Measurements from ENCODE around the gene FILIP1L. TPM values are rescaled to one million over a fixed set of nuclear protein-coding genes. Genes with fewer than 3 reads are reported as not detected.
"Not testable (repeated sequence)": the region's sequence is repeated elsewhere in the genome, so short reads cannot be mapped to it uniquely, and the experiment has no call there.

The FILIP1L gene
- total RNA-seq, 2 donors from 2014 or later = 77.0 to 86.6 TPM

DNA sequence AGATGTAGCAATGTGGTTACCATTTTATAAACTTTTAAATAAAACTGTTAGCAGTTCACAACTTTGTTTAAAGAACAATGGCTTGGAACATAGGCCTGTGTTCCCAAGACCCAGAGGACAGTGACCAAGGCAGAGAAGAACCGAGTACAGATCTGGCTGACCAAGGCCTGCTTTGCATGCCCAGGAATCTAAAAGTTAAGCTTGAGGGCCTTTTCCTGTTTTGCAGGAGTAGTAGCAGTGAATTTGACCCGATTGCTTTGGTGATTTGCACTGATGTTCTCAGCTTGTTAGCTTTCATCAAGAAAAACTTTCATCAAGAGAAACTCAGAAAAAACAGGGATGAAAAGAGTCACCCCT is 9.9 kb downstream of the FILIP1L start:
- DNase-seq (no peak), ATAC-seq (no peak)
- intact Hi-C loops (cut with DNase I) = no loop called here

DNA sequence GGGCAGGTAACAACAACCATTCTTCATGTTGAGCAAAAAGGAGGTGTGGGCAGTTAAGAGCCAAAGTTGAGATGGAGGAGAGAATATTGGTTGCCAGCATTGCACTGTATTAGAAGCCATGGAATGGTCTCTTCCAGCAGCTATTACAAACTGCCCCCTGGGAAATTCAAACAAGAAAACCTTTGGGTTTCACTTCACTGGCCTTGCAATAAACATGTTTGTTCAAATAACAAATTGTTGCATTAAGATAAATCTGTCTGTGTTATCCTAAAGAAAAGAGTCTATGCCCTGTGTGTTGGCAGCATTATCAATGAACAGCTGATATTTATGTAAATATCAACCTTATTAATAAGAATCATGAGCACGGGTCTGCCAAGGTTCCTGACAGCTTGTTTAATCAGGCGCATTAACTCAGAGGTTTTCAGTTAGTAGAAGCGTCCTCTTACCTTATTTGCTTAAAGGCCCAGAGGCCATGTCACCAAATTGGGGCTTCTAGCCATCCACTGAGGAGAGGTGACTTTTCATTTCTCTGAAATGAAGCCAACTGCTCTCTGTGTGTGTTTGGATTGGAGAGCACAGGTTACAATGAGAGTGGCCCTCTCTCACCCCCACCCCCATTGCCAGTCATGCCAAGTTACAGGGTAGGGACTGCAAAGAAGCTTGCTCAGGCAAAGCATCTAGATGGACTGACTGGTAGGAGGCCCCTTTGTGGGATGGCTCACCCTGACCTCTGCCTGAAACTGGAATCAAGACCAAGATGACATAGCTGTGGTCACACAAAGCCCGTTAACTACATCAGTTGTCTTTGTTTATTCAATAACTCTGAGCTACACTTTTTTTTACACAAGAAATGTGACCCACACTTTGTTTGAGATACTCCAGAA is 10.5 kb downstream of the FILIP1L start:
- intact Hi-C loops (cut with DNase I) = no loop called here
- DNase-seq (no peak), ATAC-seq (peak in 1 of 2 donors; percentile 26)

DNA sequence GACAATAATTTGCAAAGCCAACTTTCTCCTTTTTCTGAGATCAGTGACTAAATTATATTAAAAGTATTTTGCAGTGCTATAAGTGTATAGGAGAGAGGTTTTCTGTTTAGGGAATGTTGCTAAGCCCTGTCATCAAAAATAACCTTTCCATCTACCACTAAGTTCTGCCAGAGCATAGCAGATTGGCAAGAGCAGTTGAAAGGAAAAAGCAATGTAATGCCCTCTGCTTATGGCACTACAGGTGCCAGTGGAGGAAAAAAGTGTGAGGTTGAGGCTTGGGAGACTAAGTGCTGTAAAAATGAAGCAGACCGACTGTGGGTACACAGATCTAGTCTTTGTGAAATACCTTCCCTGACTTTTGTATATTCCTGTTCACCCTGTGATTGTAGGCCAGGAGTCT is 11.5 kb downstream of the FILIP1L start:
- intact Hi-C loops (cut with DNase I) = no loop called here
- ATAC-seq (no peak), DNase-seq (no peak)

DNA sequence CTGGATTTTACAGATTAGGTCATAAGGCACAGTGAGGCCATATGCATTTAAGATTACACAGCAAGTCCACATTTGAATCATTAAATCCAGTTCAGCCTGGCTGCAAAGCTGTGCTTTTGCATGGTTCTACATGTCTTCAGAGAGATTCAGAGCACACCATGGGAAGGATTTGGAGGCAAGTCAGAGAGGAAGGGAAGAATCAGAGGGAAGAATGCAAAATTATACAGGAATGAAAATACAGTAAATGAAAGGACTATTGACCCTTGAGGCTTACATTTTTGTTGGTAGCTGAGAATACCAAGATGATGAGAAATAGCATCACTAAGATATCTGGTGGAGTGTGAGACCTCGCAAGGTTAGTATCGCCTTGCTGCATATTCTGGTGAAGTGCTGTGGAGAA is 13.9 kb downstream of the FILIP1L start:
- intact Hi-C loops (cut with DNase I) = no loop called here
- no peak for ATAC-seq

DNA sequence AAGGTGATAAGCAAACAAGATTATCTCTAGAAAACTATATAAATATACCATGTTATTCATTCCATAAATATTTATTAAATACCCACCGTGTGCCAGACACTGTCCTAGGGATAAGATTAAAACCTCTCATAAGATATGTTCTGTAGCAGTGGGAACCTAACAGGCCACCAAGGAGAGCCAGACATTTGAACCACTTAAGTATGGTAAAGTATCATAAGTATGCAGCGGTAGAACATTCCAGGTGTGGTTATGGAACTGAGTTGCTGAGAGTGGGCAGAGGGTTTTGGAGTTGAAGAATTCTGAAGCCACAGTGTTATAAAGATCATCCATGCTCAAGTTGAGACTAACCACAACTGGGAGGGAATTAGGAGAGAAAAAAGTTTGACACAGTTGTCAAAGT is 14.7 kb downstream of the FILIP1L start:
- intact Hi-C loops (cut with DNase I) = no loop called here
- ATAC-seq = no peak
- DNase-seq = no peak

More for the DNA sequence above, 13.9 kb downstream of the FILIP1L start:
- DNase-seq = no peak

DNA sequence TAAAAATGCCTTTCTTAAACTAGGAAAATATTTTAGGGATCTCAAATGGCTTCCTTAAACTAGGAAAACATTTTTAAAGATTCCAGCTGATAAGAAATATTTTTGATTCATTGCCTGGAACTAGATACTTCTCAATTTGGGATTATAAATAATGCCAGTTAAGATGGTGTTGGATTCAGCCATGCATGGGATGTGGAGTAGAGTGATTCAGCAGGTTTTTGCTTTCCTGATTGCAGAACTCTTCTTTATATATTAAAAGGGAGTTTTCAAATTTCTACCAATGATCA is 15.6 kb downstream of the FILIP1L start:
- ATAC-seq (no peak), DNase-seq (no peak)
- intact Hi-C loops (cut with DNase I) = no loop called here

DNA sequence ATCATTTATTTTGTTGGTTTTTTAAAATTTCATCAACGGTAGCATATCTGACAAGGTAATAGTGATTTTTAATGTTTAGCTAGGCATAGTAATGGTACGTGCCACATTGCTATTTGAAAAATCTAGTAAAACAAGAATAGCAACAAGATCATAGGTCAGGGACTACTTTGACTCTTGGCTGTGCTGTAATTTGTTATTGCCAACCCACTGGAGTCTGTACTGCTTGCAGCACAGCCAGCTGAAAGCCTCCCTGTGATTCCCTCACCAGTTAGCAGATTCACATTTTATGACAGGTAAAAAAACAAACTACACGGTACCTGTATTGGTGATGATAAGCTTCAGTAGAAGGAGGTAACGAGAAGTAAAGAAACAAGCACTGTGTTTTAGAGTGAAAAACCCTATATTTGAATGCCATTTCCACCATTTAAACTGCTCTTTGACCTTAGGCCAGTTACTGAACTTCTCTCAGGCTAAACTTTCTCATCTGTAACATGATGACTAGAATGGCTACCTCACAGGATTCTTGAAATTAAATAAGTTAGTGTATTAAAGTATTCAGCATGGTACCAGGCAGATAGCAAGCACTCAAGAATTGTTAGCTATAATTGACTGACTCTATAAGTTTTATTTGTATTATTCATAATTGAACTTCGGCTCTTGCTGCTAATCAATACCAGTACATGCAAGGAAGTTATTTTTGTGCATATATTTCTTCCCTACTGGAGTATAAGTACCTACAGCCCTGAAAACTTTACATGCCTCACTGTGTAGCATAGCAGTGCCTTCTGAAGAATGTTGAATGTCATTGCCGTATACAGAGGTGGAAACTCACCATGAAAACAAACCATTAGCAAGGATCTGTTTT is 16.1 kb downstream of the FILIP1L start:
- intact Hi-C loops (cut with DNase I) = no loop called here
- no peak for DNase-seq
- ATAC-seq = peak; percentile 94 to 96

DNA sequence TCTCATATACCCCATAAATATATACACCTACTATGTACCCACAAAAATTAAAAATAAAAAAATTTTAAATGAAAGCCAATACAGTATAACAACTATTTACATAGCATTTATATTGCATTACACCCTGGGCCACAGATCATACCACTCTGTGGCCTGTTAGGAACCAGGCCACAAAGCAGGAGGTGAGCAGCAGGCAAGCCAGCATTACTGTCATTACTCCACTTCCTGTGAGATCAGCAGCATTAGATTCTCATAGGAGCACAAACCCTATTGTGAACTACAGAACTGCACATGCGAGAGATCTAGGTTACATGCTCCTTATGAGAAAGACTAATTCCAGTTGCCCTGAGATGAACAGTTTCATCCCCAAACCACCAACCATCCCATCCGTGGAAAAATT is 17.4 kb downstream of the FILIP1L start:
- intact Hi-C loops (cut with DNase I) = no loop called here
- ATAC-seq (no peak), DNase-seq (no peak)

DNA sequence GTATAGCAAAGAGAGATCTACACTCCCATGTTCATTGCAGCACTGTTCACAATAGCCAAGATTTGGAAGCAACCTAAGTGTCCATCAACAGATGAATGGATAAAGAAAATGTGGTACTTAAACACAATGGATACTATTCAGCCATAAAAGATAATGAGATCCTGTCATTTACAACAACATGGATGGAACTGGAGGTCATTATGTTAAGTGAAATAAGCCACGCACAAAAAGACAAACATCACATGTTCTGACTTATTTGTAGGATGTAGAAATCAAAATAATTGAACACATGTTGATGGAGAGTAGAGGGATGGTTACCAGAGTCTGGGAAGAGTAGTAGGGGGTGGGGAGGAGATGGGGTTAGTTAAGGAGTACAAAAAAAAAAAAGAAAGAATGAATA is 18.0 kb downstream of the FILIP1L start:
- DNase-seq; intact Hi-C loops (cut with DNase I); ATAC-seq: not testable (repeated sequence)

DNA sequence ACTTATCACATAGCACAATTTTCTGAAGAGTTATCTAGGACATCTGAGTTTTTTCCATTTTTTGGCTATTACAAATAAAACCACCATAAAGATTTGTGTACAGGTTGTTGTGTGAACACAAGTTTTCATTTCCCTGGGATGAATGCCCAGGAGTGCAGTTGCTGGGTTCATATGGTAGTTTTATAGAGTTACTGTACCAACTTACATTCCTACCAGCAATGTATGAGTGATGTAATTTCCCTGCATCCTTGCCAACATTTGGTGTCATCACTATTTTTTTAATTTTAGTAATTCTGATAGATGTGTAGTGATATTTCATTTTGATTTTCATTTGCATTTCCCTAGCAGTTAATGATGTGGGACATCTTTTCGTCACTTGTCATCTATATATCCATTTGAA is 20.5 kb downstream of the FILIP1L start:
- DNase-seq (no peak), ATAC-seq (no peak)
- intact Hi-C loops (cut with DNase I) = no loop called here

DNA sequence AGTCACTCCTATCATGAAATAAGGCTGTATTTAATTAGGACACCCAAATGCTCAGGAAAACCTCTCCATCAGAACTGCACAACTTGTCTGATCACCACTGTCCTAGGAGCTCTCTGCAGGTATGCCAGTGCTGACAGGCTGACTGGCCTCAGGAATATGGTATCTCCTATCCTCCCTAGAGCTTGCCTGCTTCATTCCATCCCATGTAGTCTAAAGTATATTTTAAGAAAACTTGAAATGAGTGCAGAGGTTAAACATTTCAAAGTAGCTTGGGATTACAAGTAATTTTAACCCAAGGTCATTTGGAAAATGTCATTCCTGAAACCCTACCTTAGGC is 23.7 kb downstream of the FILIP1L start:
- DNase-seq (no peak), ATAC-seq (peak in 1 of 2 donors; percentile 24)
- intact Hi-C loops (cut with DNase I) = no loop called here

DNA sequence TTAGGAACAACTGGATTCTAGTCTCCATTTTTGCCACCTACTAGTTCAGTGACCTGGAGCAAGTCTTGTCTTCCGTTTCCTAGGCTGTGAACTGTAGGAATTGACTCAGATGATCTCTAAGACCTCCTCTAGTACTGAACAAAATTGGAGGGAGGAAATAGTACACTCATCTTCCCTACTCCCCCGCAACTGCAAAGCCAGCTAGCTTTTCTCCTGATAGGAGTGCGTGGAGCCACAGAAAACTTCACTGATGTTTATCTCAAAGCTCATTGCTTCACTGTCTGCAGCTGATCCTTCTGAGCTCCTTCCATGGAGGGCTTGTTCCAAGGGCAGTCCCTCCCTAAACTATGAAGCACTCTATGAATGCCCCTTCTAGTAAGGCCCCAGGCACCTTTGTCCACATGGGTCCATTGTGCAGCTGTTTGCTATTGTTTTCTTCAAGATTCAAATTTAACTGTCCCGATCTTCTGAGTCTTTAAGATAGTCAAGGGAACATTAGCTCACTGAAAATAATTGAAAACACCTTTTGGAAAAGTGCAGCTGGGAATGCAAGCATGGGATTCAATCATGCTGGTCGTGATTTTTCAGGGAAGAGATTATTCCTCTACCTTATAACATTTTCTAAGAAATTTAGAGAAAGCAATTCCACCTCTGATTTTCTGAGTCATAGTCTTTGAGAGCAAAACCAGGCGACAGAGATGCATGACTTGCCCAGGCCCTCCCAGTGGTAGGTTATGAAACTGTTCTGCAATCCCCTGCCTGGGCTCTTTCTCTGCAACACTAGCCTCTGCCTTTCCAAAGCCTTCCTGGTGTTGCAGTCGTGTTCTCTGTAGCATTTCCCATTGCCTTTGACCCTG is 24.3 kb downstream of the FILIP1L start:
- DNase-seq = no peak
- intact Hi-C loops (cut with DNase I) = no loop called here
- ATAC-seq = peak; percentile 83

DNA sequence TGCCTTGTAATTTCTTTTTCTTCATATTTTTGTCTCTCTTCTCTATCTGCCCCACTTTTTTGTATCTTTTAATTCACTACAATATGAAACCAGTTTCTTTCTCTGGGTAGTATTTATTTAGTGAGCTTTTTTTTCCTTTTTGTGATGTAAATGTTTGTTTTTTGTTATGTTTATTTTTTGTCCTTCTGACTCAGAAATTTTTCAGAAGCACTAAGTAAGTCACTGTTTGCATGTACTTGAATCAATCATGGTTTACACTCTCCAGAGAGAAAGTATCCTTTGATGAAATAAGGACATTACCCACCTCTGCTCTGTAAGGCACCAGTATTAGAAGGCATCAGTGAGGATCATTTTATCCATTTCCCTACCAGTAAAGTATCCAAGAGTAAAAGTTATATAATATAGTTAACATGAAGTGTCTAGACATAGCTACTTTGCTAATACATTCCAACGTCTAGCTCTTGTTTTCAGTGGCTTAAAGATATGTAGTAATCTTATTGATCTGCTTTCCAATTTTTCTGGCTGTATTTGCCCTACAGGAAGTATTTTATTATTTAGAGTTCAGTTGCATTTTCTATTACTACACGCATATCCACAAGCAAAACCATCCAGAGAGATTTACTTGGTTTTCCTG is 25.4 kb downstream of the FILIP1L start:
- ATAC-seq = no peak
- no peak for DNase-seq
- intact Hi-C loops (cut with DNase I) = no loop called here

DNA sequence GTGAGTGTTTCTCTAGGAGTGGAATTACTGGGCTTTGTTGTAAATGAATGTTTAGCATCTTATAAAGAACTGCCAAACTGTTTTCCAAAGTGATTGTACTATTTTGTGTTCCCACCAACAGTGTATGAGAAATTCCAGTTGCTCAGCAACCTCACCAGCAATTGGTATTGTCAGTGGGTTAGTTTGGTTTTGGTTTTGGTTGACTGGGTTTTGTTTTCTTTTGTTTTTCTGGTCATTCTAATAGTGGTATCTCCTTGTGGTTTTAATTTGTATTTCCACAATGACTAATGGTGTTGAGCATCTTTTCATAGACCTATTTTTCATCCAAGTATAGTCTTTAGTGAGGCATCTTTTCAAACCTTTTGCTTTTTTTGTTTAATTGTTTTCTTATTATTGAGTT is 27.1 kb downstream of the FILIP1L start:
- intact Hi-C loops (cut with DNase I) = no loop called here
- ATAC-seq (no peak), DNase-seq (no peak)

DNA sequence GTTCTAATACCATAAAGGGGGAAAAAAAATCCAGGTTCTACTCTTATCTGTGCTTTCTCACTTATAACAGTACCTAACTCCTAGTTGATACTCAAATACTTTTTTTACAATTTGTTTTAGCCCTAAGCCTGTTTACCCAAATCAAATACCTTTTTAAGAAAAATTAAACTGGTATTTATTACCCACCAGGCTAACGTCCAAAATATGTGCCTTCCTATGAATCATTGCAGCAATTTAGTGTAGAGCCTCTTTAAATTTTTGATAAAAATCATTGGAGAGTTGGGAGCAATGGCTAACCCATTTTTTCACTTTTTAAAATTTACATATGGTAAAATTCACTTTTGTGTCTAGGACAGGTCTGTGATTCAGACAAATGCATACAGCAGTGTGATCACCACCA is 27.9 kb downstream of the FILIP1L start:
- no peak for ATAC-seq
- DNase-seq = no peak
- intact Hi-C loops (cut with DNase I) = no loop called here

DNA sequence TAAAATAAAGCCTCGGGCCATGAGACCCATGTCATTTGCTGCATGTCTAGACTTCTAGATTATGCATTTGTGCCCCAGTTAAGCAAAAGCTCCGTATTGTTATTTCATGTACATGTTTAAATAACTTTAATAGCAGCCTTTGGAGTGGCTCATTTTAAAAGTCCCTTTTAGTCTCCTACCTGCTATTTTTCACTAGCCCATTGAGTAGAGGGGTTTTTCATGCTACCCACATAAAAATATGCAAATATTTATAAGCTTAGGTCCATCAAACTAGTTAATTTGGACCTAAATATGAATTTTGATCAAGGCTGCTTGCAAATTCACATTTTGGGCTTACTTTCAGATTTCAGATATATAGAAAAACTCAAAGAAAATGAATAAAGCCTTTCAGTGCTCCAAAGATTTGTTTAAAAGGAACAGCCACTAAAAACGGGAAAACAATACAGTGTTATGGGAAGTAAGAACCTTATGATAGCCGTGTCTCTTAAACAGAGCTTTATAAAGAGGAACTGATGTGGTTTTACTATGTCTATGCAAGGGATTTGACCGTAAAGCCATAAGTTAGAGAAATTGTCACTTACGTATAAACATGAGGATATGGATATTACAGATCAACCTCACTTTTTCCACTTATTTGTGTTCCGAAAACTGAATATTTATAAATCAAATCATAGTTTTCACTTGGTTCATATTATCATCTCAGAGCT is 30.0 kb downstream of the FILIP1L start:
- no peak for ATAC-seq
- intact Hi-C loops (cut with DNase I) = no loop called here
- no peak for DNase-seq

DNA sequence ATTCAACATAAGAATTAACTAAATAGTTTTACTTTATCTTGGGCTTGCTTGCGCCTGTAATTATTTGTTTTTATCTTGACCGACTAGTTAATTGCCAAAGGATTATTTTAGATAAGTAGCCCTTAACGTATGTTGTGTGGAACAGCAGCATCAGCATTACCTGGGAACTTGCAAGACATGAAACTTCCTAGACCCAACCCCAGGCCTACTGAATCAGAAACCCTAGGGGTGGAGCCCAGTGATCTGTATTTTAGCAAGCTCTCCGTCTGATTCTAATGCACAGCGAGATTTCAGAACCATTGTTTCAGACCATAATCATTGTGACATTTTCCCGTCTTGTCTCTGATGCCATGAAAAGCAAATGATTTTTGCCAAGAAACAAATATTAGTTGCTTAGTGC is 31.1 kb downstream of the FILIP1L start:
- intact Hi-C loops (cut with DNase I) = no loop called here
- DNase-seq = no peak
- ATAC-seq = no peak

DNA sequence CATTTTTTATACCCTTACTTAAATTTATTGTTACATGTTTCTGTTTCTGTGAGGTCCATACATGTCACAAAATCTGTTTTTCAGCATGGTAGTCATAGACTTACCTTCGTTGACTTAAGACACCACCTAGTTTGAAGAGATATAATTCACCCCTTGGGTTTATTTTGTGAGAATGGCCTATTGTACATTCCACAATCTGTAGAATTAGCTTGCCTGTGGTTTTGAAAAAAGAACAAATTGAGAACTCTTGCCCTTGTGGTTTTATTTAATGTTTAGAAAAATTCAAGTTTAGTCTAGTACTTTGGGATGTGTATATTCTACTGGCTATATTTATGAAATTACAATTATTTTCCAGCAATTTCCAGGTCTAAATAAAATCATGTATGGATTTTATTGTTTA is 31.6 kb downstream of the FILIP1L start:
- ATAC-seq (no peak), DNase-seq (no peak)
- intact Hi-C loops (cut with DNase I) = no loop called here

All from left cardiac atrium (tissue), 4 donors.